Stimulated activated CD4-positive, alpha-beta T cell treated with anti-CD3 and anti-CD28 coated beads, Interleukin-2, amount 100 ng/mL, for 48 hours (primary cell): ENCODE data around the gene PKD2.
"Not testable (repeated sequence)": the region's sequence is repeated elsewhere in the genome, so short reads cannot be mapped to it uniquely, and the experiment has no call there.

ENCODE experiments used
- DNase-seq, 2 donors: peaks; one replicate each; pipeline ENCODE4 v3.0.0-alpha.2; 2020

PKD2 gene

GRCh38 chr4:88075336-88075735, 67.9 kb downstream of the PKD2 start:
- DNase-seq: no peak

- DNase-seq: no peak
These were observed 70.6 kb downstream of the PKD2 start for GRCh38 chr4:88077911-88078524.

- no peak for DNase-seq
These were observed 71.1 kb downstream of the PKD2 start for GRCh38 chr4:88078579-88078978.

GRCh38 chr4:88080626-88081025, 73.2 kb downstream of the PKD2 start:
- no peak for DNase-seq

- no peak for DNase-seq
These were observed 79.6 kb downstream of the PKD2 start for GRCh38 chr4:88087004-88087403.

GRCh38 chr4:88090898-88091297, 83.5 kb downstream of the PKD2 start:
- no peak for DNase-seq

- DNase-seq: no peak
These were observed 83.9 kb downstream of the PKD2 start for GRCh38 chr4:88091378-88091777.

- no peak for DNase-seq
These were observed 86.4 kb downstream of the PKD2 start for GRCh38 chr4:88093874-88094273.

GRCh38 chr4:88097301-88097700, 89.9 kb downstream of the PKD2 start:
- no peak for DNase-seq

- no peak for DNase-seq
These were observed 90.3 kb downstream of the PKD2 start for GRCh38 chr4:88097781-88098180.

- DNase-seq: no peak
These were observed 91.7 kb downstream of the PKD2 start for GRCh38 chr4:88098993-88099752.

GRCh38 chr4:88101165-88101564, 93.7 kb downstream of the PKD2 start:
- DNase-seq: no peak

- no peak for DNase-seq
These were observed 94.6 kb downstream of the PKD2 start for GRCh38 chr4:88102026-88102425.

- DNase-seq: no peak
These were observed 97.6 kb downstream of the PKD2 start for GRCh38 chr4:88104902-88105610.

- DNase-seq: no peak
These were observed 98.8 kb downstream of the PKD2 start for GRCh38 chr4:88106205-88106604.

GRCh38 chr4:88107406-88108107, 100.1 kb downstream of the PKD2 start:
- DNase-seq: no peak

GRCh38 chr4:88108108-88108465, 100.7 kb downstream of the PKD2 start:
- DNase-seq: not testable (repeated sequence)

GRCh38 chr4:88108747-88109122, 101.3 kb downstream of the PKD2 start:
- no peak for DNase-seq

- DNase-seq: no peak
These were observed 101.9 kb downstream of the PKD2 start for GRCh38 chr4:88109123-88109881.

GRCh38 chr4:88110826-88111225, 103.4 kb downstream of the PKD2 start:
- no peak for DNase-seq

- no peak for DNase-seq
These were observed 105.4 kb downstream of the PKD2 start for GRCh38 chr4:88112856-88113255.

- DNase-seq: no peak
These were observed 108.2 kb downstream of the PKD2 start for GRCh38 chr4:88115587-88115986.

- DNase-seq: no peak
These were observed 112.5 kb downstream of the PKD2 start for GRCh38 chr4:88119943-88120342.
